Fibroblast of lung (primary cell): ENCODE measurements around the gene CNKSR3. TPM values are rescaled to one million over a fixed set of nuclear protein-coding genes. Genes with fewer than 3 reads are reported as not detected.

Source experiments
- DNase-seq, 2 donors: peaks; one replicate each; pipeline versions ENCODE4 v3.0.0 to v3.0.0-alpha.2; 2010; ENCODE audit warnings: low read depth in 2 of 2
- H2AFZ ChIP-seq: 2 replicates; pipeline ENCODE4 v1.5.1; 2012; ENCODE audit warnings: low read length, control low read depth, inconsistent platforms
- H3K27ac ChIP-seq: 2 replicates; pipeline ENCODE4 v1.5.1; 2011; ENCODE audit warnings: low read length, control low read depth; ENCODE audit not compliant: insufficient read depth
- H3K27me3 ChIP-seq: 2 replicates; pipeline ENCODE4 v1.5.1; 2011; ENCODE audit warnings: mild to moderate bottlenecking, low read length; ENCODE audit not compliant: control insufficient read depth, insufficient read depth
- H3K36me3 ChIP-seq: 2 replicates; pipeline ENCODE4 v1.5.1; 2011; ENCODE audit warnings: low read length; ENCODE audit not compliant: control insufficient read depth, insufficient read depth
- H3K4me1 ChIP-seq: 2 replicates; pipeline ENCODE4 v1.5.1; 2011; ENCODE audit warnings: low read length; ENCODE audit not compliant: control insufficient read depth, insufficient read depth; ENCODE audit errors: extremely low read depth
- H3K4me2 ChIP-seq: 2 replicates; pipeline ENCODE4 v1.5.1; 2011; ENCODE audit warnings: low read length, control low read depth; ENCODE audit not compliant: insufficient read depth; ENCODE audit errors: extremely low read depth
- H3K4me3 ChIP-seq, 4 experiments: fragments of 200-600 bp in 1 of 4; sonication (generic) in 1 of 4; replicated peaks in 1 of 4; 2 replicates each; pipeline ENCODE4 v1.5.1; 2011 to 2016; ENCODE audit warnings: low read length in 4 of 4, low read depth in 3 of 4, mild to moderate bottlenecking in 3 of 4, control low read depth in 2 of 4, inconsistent platforms in 1 of 4, mixed read lengths in 1 of 4; ENCODE audit not compliant: insufficient read depth in 1 of 4; ENCODE audit errors: control extremely low read depth in 1 of 4
- H3K79me2 ChIP-seq: 2 replicates; pipeline ENCODE4 v1.5.1; 2012; ENCODE audit warnings: mild to moderate bottlenecking, low read length, inconsistent platforms; ENCODE audit not compliant: control insufficient read depth, insufficient read depth
- H3K9ac ChIP-seq: 2 replicates; pipeline ENCODE4 v1.5.1; 2011; ENCODE audit warnings: mild to moderate bottlenecking, low read length, control low read depth; ENCODE audit not compliant: insufficient read depth
- H3K9me3 ChIP-seq: 2 replicates; pipeline ENCODE4 v1.5.1; 2012; ENCODE audit warnings: low read depth, low read length; ENCODE audit not compliant: control insufficient read depth, insufficient read depth
- H4K20me1 ChIP-seq: 2 replicates; pipeline ENCODE4 v1.5.1; 2011; ENCODE audit warnings: low read length; ENCODE audit not compliant: control insufficient read depth, insufficient read depth; ENCODE audit errors: extremely low read depth
- CTCF ChIP-seq, 2 donors: IDR thresholded peaks in 1 of 2; conservative IDR thresholded peaks in 1 of 2; 1 replicate in 1 of 2; 2 replicates in 1 of 2; pipeline ENCODE4 v1.5.1; 2011 to 2012; ENCODE audit warnings: low read length in 2 of 2, control low read depth in 1 of 2, inconsistent platforms in 1 of 2, low read depth in 1 of 2, mild to moderate bottlenecking in 1 of 2
- EZH2 ChIP-seq: IDR thresholded peaks from 2 replicates; pipeline ENCODE4 v1.5.1; 2012; ENCODE audit warnings: low read length, control low read depth, mild to moderate bottlenecking; ENCODE audit errors: missing control alignments
- polyA plus RNA-seq, 2 donors: library from polyadenylated mRNA; depleted of rRNA in 1 of 2; stranded (reverse) in 1 of 2; unstranded in 1 of 2; fragments of >200 nt; gene quantifications; 2 replicates each; pipeline ENCODE4 v1.2.1, GENCODE V29; 2011 to 2012; ENCODE audit warnings: missing spikeins in 1 of 2
- total RNA-seq: library from RNA; depleted of rRNA; stranded (reverse); fragments of >200 nt; gene quantifications from 2 replicates; pipeline ENCODE4 v1.2.1, GENCODE V29; 2014

Gene CNKSR3
- total and polyA plus RNA-seq, 2 donors (not counting 1 experiment from before 2014, with no cell fraction given): 5.5 to 14.0 TPM

GRCh38 chr6:154379585-154379984 lies 130.9 kb downstream of the CNKSR3 start:
- no peaks in the 10 kb centered on the region for H3K9me3 ChIP-seq

DNA sequence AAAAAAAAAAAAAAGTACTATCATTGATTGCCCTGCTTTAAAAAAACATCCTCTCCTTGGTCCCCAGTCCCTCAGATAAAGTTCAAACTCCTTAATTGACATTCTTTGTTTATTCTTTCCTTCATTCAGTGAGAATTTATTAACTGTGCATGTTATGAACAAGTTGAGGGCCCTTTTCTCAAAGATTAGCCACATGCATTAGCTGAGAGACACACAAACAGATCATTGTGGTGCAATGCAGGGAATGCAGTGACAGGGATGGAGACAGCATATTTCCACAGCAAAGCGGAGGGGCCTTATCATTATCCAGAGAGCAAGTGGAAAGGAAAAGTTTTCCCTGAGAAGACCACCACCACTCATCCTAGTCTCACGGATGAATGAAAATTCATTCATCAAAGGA lies 132.0 kb downstream of the CNKSR3 start:
- TF ChIP-seq EZH2: no peak
- TF ChIP-seq CTCF (conservative IDR thresholded peaks at IDR 0.05 in 1 of 2, IDR thresholded peaks at IDR 0.05 in 1 of 2; ENCODE audit: low read depth in 1 of 2, low read length in 2 of 2): no peak
- Histone ChIP-seq H4K20me1 (no peaks in the 10 kb centered on the region), H3K27ac (no peak overlapping the region), H3K9me3 (no peaks in the 10 kb centered on the region), H3K9ac (no peak overlapping the region), H3K36me3 (no peaks in the 10 kb centered on the region), H3K27me3 (no peaks in the 10 kb centered on the region), H3K4me2 (no peak overlapping the region), H3K79me2 (no peaks in the 10 kb centered on the region), H3K4me3 (no peak overlapping the region), H3K4me1 (no peaks in the 10 kb centered on the region), H2AFZ (no peak overlapping the region)
- DNase-seq: peak in 1 of 2 donors; percentile 20

More at GRCh38 chr6:154379585-154379984, 130.9 kb downstream of the CNKSR3 start:
- no peak for TF ChIP-seq CTCF (conservative IDR thresholded peaks at IDR 0.05 in 1 of 2, IDR thresholded peaks at IDR 0.05 in 1 of 2; ENCODE audit: low read depth in 1 of 2, low read length in 2 of 2)
- no peak for TF ChIP-seq EZH2
- H3K4me1 ChIP-seq: no peaks in the 10 kb centered on the region
- no peaks in the 10 kb centered on the region for H3K79me2 ChIP-seq
- H3K27ac ChIP-seq: no peak overlapping the region
- H3K9ac ChIP-seq: no peak overlapping the region
- no peak overlapping the region for H2AFZ ChIP-seq
- H3K4me2 ChIP-seq: no peak overlapping the region
- no peaks in the 10 kb centered on the region for H3K27me3 ChIP-seq
- no peak for DNase-seq
- H3K36me3 ChIP-seq: no peaks in the 10 kb centered on the region
- H4K20me1 ChIP-seq: no peaks in the 10 kb centered on the region
- H3K4me3 ChIP-seq: no peak overlapping the region

DNA sequence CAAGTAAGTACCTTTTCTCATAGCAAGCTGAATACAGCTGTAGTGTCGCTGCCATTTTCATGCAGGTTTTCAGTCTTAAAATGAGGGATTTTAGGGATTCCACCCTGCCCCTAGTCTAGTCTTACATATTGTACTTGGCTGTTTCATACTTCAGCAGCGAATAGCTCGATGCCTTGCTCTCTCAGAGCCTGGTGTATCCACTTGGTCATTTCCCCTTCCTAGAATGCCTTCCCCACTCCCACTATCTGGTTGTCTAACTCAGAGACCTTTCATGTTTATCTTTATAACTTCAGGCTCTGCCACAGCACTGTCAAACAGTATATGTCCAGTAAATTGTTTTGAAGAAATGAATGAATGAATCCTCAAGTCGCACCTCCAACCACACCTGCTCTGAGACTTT lies 132.8 kb downstream of the CNKSR3 start:
- H4K20me1 ChIP-seq: no peaks in the 10 kb centered on the region
- H3K79me2 ChIP-seq: no peaks in the 10 kb centered on the region
- no peak overlapping the region for H3K9ac ChIP-seq
- H2AFZ ChIP-seq: no peak overlapping the region
- no peaks in the 10 kb centered on the region for H3K36me3 ChIP-seq
- no peaks in the 10 kb centered on the region for H3K4me1 ChIP-seq
- no peaks in the 10 kb centered on the region for H3K27me3 ChIP-seq
- TF ChIP-seq CTCF (conservative IDR thresholded peaks at IDR 0.05 in 1 of 2, IDR thresholded peaks at IDR 0.05 in 1 of 2; ENCODE audit: low read depth in 1 of 2, low read length in 2 of 2) (no peak), EZH2 (no peak)
- H3K9me3 ChIP-seq: no peaks in the 10 kb centered on the region
- no peak overlapping the region for H3K4me2 ChIP-seq
- no peak overlapping the region for H3K27ac ChIP-seq
- no peak overlapping the region for H3K4me3 ChIP-seq
- DNase-seq: no peak
